GM19193 (cell line): ENCODE data around the gene FXR2.

Experiments used
- POLR2A ChIP-seq: IDR thresholded peaks from 4 replicates; pipeline ENCODE4 v1.6.1; 2011; ENCODE audit not compliant: insufficient read depth, insufficient read length; ENCODE audit errors: extremely low read depth

Gene FXR2

DNA sequence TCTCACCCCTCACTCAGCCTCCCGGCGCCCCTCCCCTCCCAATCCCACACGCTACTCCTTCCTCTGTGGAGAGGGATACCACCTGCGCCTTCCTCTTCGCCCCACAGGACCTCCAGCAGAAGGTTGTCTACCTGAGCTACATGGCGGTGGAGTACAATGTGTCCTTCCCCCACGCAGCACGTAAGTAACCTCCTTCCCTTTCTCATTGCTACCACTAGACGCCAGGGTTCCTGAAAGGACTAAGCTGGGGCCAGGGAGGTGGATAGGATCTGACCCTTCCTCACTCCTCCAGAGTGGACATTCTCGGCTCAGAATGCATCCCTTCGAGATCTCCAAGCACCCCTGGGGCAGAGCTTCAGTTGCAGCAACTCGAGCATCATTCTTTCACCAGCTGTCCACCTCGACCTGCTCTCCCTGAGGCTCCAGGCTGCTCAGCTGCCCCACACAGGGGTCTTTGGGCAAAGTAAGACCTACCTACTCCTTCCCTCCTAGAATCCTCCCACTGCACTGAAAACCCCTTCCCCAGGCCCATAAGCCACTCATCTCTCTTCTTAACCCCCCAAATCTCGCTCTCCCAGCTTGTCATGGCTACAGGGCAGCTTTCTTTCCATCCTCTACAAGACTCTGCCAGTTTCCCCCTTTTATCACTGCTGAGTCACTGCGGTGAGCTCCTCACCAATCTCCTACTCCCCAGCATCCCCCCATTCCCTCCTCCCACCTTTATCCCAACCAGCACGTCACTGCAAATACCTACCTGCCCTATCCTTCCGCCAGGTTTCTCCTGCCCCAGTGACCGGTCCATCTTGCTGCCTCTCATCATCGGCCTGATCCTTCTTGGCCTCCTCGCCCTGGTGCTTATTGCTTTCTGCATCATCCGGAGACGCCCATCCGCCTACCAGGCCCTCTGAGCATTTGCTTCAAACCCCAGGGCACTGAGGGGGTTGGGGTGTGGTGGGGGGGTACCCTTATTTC lies 33.8 kb downstream of the FXR2 start:
- no peak for TF ChIP-seq POLR2A

DNA sequence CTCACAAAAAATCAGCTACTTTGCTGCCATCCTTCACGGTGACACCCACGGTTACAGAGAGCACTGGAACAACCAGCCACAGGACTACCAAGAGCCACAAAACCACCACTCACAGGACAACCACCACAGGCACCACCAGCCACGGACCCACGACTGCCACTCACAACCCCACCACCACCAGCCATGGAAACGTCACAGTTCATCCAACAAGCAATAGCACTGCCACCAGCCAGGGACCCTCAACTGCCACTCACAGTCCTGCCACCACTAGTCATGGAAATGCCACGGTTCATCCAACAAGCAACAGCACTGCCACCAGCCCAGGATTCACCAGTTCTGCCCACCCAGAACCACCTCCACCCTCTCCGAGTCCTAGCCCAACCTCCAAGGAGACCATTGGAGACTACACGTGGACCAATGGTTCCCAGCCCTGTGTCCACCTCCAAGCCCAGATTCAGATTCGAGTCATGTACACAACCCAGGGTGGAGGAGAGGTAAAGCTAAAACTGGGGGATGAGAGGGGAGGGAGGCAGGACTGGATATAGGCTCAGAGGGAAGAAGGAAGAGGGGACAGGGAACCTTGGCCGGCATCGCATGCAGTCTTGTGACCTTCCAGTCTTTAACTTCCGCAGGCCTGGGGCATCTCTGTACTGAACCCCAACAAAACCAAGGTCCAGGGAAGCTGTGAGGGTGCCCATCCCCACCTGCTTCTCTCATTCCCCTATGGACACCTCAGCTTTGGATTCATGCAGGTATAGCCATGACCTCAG lies 34.7 kb downstream of the FXR2 start:
- no peak for TF ChIP-seq POLR2A

DNA sequence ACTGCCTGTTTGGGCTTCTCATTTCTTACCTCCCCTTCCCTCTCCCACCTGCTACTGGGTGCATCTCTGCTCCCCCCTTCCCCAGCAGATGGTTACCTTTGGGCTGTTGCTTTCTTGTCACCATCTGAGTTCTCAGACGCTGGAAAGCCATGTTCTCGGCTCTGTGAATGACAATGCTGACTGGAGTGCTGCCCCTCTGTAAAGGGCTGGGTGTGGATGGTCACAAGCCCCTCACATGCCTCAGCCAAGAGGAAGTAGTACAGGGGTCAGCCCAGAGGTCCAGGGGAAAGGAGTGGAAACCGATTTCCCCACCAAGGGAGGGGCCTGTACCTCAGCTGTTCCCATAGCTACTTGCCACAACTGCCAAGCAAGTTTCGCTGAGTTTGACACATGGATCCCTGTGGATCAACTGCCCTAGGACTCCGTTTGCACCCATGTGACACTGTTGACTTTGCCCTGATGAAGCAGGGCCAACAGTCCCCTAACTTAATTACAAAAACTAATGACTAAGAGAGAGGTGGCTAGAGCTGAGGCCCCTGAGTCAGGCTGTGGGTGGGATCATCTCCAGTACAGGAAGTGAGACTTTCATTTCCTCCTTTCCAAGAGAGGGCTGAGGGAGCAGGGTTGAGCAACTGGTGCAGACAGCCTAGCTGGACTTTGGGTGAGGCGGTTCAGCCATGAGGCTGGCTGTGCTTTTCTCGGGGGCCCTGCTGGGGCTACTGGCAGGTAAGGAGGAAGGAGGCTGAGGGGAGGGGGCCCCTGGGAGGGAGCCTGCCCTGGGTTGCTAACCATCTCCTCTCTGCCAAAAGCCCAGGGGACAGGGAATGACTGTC lies 35.5 kb downstream of the FXR2 start, which contains the start of gene CD68:
Gene CD68 (plus strand): TSS at position 638 of the 833 bp plus-strand sequence. CDS start 40 bp downstream, at position 678.
- peak; percentile 65 for TF ChIP-seq POLR2A

DNA sequence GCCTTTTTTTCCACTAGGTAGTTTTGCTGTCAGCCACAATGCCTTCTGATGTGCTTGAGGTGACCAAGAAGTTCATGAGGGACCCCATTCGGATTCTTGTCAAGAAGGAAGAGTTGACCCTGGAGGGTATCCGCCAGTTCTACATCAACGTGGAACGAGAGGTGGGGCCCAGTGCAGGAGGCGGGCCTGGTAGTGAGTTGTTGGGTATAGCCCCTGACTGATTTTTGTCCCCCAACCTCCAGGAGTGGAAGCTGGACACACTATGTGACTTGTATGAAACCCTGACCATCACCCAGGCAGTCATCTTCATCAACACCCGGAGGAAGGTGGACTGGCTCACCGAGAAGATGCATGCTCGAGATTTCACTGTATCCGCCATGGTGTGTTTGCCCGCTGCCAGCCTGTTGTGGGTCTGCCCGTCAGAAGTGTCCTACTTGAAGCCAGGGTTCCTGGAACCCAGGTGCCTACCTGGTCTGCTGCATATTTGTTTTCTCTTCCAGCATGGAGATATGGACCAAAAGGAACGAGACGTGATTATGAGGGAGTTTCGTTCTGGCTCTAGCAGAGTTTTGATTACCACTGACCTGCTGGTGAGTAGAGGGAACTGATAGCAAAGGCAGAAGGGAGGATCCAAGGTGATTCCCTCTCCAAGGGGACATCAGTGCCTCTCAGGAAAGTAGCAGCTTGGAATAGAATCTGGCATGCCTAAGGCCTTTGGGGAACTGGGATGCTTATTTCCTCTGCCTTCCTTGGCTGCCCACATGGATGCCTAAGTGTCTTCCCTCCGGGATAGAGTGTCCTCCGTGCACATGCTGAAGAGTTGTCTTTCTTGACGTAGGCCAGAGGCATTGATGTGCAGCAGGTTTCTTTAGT lies 37.1 kb downstream of the FXR2 start:
- TF ChIP-seq POLR2A, result peak; percentile 43

DNA sequence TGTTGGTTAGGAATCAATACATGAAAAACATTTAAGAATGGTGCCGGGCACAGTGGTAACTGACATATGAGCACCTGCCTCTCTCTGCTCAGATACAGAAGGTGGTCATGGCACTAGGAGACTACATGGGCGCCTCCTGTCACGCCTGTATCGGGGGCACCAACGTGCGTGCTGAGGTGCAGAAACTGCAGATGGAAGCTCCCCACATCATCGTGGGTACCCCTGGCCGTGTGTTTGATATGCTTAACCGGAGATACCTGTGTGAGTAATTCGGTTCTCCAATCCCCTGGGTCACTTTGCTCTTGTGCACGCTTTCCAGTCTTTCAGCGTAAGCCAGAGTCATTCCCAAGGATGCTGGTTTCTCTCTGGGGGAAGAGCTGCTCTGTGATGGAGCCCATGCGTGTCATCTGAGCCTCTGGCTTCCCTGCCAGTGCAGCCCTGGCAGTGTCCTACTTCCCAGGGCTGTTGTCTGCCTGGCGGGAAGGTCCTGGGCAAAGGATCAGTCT lies 38.2 kb downstream of the FXR2 start:
- peak; percentile 47 for TF ChIP-seq POLR2A

DNA sequence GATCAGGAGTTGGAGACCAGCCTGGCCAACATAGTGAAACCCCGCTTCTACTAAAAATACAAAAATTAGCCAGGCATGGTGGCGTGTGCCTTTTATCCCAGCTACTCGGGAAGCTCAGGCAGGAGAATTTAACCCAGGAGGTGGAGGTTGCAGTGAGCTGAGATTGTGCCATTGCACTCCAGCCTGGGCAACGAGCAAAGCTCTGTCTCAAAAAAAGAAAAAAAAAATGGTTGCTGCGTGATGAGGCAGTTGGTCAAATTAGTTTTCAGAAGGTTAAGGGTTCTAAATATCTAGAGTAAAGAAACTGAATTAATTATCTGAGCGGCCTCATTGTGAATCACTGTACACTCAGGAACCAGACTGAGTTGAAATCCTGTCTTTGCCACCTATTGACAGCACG lies 38.7 kb downstream of the FXR2 start:
- TF ChIP-seq POLR2A, result no peak

DNA sequence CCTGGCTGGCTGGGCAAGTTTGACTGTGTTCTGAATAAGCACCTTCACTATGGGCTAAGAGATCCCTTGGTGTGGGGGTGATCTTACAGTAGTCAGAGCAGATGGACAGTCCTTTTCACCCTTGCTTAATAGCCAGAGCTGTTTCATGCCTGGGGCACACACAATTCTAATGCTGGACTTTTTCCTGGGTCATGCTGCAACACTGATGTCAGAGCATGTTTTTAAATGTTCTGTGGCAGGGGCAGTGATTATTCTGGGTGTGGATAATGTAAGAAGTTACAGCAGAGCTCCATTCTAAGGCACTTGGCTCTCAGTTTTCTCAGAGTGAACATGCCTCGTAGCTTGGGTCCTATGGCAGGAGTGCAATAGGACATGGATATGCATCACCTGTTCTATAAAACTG lies 39.2 kb downstream of the FXR2 start:
- no peak for TF ChIP-seq POLR2A

DNA sequence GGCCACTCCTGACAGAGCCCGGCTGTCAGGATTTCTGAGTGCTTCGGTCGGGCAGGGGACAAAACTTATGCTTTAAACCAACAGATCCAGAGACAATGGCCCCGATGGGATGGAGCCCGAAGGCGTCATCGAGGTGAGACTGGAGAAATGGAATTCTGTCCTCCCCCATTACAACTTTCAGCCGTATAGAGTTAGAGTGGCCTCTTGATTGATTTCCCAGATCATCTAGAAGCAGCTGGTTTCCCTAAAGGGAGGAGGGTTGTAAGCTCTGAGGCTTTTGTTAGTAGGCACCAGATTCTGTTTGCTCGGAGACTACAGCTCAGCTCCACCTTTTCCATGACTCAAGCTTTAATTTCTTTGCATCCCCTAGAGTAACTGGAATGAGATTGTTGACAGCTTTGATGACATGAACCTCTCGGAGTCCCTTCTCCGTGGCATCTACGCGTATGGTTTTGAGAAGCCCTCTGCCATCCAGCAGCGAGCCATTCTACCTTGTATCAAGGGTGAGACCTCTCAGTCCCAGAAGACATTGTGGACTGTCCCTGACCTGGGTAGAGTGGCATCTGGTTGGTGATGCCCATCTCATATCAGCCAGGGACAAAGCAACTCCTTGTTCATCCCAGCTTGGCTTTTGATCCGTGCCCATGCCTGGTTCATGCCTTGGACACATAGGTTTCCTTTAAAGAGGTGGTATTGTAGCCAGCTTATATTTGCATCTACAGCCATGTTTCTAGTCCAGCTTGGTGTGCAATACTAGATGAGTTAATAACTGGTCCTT lies 40.3 kb downstream of the FXR2 start:
- no peak for TF ChIP-seq POLR2A

DNA sequence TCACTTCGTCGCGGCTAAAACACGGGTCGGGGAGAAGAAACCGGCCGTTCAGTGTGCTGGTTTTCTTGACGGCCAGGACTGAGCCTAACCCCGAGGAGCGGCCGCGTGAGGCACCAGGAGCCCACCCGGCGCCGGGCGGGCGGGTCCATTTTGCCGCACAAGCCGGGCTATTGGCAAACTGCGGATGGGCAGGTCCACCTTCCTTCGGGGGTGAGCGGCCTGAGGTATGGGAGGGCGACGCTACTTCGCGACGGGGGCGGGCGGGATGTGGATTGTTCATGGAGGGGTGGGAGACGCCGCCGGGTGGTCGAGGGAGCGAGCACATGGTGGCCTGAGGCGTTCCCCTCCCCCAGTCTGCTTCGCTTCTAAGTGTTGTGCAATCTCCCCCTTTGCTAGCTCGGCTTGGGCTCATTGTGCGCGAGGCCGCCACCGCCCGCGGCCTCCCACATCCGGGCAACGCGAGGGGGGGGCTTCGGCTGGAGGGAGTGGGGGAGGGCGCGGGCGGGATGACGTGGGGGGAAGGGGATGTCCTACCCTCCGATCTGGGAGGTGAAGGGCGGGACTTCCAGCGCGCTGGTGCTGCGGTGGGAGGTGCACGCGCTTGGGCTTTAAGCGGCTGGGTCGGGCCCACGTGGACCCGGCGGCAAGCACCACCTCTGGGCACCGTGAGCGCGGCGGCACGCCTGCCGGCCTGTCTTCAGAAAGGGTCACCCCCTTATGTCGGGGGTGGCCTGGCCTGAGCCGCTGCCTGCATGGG lies 41.2 kb downstream of the FXR2 start:
- TF ChIP-seq POLR2A, result peak; percentile 59

DNA sequence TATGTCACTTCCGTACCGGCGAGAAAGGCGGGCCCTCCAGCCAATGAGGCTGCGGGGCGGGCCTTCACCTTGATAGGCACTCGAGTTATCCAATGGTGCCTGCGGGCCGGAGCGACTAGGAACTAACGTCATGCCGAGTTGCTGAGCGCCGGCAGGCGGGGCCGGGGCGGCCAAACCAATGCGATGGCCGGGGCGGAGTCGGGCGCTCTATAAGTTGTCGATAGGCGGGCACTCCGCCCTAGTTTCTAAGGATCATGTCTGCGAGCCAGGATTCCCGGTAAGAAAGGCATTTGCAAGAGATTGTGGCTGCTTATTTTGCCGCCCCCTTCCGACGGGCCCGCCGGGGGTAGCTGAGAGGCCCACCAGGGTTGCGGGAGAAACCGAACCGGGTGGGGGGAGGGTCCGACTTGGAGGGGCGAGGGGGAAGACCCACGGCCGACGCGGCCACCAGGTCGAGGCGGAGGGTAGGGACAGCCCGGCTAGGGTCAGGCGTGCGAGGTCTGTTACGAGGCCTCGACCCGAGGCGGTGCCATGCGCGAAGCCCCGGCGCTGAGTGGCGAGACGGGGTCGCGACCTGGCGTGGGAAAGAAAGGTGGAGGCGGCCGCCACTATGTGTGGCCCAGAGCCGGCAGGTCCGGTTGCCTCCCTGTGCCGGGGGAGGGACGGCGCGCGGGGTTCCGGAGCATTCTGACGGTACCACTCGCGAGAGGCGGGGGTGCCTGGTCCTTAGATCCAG lies 41.9 kb downstream of the FXR2 start:
- peak; percentile 99 for TF ChIP-seq POLR2A

DNA sequence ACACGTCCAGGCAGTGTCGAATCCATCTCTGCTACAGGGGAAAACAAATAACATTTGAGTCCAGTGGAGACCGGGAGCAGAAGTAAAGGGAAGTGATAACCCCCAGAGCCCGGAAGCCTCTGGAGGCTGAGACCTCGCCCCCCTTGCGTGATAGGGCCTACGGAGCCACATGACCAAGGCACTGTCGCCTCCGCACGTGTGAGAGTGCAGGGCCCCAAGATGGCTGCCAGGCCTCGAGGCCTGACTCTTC lies 42.4 kb downstream of the FXR2 start:
- no peak for TF ChIP-seq POLR2A

DNA sequence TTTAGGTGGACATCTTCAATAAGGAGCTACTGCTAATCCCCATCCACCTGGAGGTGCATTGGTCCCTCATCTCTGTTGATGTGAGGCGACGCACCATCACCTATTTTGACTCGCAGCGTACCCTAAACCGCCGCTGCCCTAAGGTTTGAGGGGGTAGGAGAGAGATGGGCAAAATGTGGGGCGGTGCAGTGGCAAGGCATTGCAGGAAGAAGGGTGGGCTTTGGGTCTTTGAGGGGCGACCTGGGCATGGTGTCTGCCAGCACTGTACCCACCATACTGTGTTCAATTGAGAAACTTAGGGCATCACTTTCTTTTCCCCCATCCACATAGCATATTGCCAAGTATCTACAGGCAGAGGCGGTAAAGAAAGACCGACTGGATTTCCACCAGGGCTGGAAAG lies 44.3 kb downstream of the FXR2 start:
- TF ChIP-seq POLR2A, result no peak

DNA sequence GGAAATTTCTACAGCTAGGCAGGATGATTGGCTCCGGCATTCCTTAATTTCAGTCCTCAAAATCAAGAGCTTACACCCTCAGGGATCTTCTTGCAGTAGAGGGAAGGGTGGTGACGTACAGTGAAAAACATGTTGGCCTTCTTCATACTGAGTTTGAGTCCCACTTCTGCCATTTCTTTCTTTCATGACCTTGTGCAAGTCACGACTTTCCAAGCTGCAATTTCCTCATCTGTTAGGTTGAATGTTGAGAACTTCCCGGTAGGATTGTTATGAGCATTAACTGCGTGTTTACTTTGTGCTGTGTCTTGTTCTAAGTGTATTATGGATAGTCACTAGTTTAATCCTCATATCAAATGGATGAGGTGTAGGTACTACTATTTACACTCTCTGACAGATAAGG lies 45.1 kb downstream of the FXR2 start:
- no peak for TF ChIP-seq POLR2A
